Right lobe of liver (tissue), 4 donors: Measurements from ENCODE around the gene MOCS1.

Experiments used
- CTCF ChIP-seq, 4 donors: fragments of 200-600 bp in 3 of 4; fragments of 450-650 bp in 1 of 4; IDR thresholded peaks; one replicate each; pipeline versions ENCODE4 v1.5.1 to v1.8.0; 2016 to 2022; ENCODE audit warnings: antibody characterized with exemption in 4 of 4, mild to moderate bottlenecking in 2 of 4
- POLR2A ChIP-seq: fragments of 450-650 bp; IDR thresholded peaks from one replicate; pipeline ENCODE4 v1.6.1; 2017; ENCODE audit warnings: antibody characterized with exemption, mild to moderate bottlenecking
- donor health status: DM: no; HTN: no; CAD: no.
- donor health status: DM: no; HTN: no; CAD: no.
- donor health status: DM: no; HTN: yes; CAD: no.

GRCh38 chr6:39915866-39916265, 18.4 kb downstream of the MOCS1 start:
- no peak for TF ChIP-seq CTCF (IDR thresholded peaks at IDR 0.05)
- TF ChIP-seq POLR2A = no peak
